GM19438 (cell line): ENCODE results near the gene NEK7.
"Not testable (repeated sequence)": the region's sequence is repeated elsewhere in the genome, so short reads cannot be mapped to it uniquely, and the experiment has no call there.

Experiments
- ATAC-seq: cut with Tn5 transposase; IDR thresholded peaks from one replicate; pipeline ENCODE4 v1.9.1; 2021; ENCODE audit warnings: low read depth; ENCODE audit not compliant: unreplicated experiment

The NEK7 gene

DNA sequence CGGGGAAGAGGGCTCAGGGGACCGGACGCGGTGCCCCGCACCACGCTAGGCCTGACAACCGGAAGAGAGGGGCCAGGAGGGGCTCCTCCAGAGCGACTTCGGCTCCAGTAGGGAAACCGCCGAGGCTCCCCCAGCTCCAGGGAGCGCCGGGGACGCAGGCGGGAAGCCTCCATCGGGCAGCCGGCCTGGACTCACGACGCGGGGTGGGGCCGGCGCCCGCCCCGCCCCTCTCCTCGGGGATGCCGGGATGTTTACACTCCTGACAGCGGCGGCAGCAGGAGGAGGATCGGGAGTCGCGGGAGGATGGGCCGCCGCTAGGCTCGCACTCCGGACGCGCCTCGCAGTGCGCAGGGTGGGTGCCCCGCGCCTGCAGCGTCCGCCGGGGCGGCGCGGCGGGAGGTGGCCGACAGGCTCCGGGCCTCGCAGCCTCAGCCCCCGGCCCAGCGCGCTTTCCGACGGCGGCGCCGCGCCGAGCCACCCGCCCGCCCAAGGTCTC is at the start of gene NEK7:
NEK7 (plus strand) TSS at position 254 of the 496 bp plus-strand sequence. CDS start 75,583 bp downstream, outside the sequence.
- ATAC-seq: peak; percentile 46

DNA sequence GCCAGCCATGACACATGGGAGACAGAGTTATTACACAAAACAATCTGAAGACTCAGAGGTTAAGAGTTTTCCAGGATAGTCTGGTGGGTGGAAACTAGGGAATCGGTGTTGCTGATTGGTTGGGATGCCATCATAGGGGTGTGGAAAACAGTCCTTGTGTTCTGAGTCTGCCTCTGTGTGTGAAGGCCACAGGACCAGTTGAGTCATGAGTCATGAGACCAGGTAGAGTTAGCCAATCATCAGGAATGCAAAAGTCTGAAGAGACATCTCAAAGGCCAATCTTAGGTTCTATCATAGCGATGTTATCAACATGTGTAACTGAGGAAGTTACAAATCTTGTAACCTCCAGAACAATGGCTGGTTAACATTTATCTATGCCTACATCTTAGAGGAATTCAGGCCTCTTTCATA is 49.7 kb upstream of the NEK7 start:
- ATAC-seq: no peak

DNA sequence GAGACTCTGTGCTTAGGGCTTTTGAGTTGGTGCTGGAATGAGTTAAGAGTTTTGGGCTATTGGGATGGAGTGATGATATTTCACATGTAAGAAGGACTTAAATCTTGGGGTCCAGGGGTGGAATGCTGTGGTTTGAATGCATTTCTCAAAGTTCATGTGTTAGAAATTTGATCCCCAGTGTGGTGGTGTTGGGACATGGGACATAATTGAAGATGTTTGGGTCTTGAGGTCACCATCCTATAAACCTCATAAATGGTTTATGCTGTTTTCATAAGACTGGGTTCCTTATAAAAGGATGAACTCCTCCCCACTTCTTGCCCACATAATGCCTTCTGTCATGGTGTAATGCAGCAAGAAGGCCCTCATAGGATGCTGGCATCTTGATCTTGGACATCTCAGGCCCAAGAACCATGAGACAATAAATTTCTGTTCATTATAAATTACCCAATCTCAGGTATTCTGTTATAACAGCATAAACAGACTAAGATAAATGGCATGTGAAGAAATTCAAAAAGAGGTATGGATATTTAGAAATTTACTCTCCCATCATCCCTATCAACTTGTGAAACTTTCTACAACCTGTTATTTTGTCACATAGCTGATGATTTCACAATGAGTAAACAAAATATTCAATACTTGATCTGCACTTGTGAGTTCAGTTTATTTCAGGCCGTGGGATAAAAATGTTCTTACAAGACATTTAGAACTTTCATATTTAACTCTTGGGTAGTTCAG is 48.0 kb upstream of the NEK7 start:
- ATAC-seq: no peak

DNA sequence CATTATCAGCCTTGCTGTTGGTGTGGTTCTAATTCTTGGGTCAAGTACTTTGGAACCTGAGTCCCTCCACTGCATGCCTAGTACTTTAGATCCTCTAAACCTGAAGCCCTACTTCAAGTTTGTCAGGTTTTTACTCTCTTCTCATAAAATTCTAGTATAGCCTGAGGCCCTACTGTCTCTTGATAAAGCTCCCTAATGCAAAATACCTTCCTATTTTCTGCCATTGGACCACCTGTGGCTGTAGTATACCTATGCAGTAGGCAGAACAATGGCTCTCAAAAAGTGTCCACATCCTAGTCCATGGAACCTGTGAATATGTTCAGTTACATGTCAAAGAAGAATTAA is 47.5 kb upstream of the NEK7 start:
- ATAC-seq: no peak

DNA sequence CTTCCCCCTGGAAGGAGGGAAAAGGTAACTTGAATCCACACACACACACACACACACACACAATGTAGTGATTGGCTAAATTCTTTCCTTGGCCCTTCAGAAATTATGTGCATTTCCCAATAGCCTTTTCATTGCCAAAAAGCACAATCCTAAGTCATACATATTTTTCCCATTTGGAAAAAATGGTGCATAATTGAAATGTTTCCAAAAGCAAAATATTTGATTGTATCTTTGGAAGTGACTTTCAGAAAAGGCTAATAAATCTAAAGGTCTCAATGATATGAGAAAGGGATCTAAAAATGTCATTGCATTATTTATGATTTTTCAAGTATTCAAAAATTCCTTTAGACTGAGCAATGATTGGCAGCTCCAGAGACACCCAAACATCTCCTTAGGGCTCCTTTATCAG is 43.5 kb upstream of the NEK7 start:
- ATAC-seq: no peak

DNA sequence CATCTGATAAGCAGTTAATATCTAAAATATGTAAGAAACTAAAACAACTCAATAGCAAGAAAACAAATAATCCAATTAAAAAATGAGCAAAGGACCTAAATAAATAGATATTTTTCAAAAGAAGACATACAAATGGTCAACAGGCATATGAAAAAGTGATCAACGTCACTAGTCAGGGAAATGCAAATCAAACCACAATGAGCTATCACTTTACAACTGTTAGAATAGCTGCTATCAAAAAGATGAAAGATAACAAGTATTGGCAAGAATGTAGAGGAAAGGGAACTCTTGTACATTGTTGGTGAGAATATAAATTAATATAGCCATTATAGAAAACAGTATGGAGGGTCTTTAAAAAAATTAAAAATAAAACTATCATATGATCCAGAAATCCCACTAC is 40.7 kb upstream of the NEK7 start:
- no peak for ATAC-seq

DNA sequence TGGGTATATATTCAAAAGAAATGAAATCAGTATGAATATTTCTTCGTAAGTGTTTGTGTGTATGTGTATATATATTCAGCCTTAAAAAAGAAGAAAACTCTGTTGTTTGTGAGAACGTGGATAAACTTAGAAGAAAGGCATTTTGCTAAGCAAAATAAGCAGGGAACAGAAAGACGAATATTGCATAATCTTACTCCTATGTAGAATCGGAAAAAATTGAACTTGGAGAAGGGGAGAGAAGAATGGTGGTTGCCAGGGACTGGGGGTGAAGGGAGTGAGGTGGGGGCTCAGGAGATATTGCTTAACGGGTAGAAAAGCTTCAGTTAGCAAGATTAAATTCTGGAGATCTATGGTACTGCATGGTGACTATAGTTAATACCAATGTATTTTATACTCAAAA is 40.3 kb upstream of the NEK7 start:
- no peak for ATAC-seq

DNA sequence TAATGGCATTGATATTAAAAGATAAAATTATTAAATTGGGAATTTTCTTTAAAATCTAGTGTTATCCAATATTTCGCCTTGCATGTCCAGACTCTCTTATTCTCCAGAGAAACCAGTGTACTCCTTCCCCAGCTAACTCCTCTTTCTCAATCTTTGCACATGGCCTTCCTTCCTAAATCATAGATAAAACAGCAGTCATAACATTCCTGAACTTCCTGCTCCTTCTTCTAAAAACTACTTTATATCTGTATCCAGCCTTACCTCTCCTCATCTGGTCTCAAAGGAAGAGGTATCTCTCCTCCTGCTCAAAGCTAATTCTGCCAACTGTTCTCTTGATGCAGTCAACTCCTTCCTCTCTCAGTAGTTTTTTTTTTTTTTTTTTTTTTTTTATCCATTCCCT is 39.5 kb upstream of the NEK7 start:
- ATAC-seq: no peak

DNA sequence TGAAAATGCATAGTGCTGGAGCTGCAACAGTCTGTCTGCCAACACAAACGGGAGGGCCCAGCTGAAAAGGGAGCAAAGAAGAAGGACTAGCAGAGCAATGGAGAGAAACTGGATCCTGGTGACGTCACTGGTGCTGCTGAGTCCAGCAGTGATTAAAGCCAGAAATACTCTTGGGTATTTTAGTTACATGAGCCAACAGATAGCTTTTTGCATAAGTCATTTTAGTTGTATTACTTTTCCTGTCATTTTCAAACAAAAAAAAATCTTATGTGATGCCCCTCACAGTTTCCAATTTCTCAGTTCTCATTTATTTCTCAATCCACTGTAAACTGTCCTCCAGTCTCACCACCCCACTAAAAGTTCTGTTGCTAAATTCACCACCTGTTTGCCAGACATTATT is 38.7 kb upstream of the NEK7 start:
- no peak for ATAC-seq

DNA sequence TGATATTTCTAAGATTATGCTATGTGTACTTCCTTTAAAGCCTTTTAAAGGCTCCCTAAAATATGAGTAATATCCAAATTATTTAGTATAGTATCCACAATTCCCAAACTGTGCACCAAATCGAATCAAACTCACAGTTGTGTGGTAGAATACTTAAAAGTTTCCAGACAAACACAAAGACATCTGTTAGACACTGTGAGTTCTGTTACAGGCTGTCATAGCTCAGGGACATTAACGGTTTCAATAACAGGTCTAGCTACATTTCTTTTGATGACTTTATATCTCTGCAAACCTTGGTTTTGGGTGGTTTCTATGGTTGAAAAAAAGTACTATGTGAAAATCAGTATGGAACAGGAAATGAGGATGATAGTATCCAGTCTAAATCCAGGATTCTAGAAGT is 36.9 kb upstream of the NEK7 start:
- no peak for ATAC-seq

DNA sequence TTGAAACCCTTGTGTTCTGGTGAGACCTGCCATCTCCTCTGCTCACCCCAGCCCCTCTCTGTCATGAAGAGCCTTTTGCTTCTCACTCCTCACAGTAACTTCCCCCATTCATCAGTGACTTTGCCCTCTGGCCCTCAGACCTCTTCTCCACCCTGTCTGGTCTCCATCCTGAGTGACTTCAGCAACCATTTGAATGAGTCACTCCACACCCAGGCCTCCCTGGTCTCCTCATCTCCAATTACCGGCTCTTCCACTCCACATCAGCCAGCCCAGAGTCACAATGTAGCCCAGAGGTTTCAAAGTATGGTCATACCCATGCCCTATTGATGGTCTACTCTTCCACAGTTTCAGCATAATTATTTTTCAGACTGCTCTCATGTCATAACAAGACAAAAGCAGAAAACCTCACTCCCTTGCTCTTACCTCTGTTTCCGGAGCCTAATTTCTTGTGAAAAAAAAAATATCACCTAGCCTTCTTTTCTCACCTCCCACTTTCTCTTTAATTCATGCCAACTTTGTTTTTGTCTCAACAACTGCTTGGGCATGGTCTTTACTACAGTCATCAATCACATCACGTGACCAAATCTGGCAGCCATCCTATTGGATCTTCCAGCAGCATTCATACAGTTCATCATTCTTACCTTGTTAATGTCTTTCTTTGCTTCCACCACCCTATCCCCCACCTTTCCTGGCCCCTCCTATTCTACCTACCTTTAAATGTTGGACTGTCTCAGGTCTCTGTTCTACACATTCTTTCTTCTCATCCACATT is 35.6 kb upstream of the NEK7 start:
- ATAC-seq: no peak

DNA sequence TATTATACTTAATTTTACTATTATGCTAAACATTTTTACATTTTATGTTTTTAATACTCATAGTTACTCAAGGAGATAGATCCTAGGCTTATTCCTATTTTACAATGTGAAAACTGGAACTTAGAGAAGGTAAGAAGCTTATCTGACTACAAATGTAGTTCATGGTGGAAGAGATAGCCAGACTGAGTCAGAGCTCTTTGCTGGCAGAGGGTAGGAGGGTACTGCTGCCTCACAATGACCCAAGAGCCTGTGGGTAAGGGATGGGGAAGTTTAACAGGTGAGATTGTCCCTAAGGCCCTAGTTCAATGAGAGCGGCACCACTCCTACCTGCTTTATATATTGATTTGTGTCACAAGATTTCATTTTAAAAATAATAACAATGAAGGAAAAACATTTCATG is 34.1 kb upstream of the NEK7 start:
- ATAC-seq: no peak

DNA sequence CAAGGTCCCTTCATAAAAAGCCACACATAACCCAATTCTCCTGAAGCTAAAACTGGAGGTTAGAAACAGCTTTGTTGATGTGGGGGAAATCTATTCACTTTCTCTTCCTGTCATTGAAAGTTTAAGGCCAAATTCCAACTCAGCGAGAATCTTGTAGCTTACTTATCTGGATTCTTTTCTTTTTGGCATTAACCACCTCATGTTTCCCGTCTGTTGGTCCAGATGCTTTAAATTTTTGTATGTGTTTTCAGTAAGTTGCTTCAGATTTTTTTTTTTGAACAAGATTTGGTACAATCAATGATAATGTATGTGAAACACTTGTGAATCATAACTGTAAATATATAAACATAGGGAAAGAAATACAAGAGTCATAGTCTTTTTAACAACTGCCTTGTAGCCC is 33.7 kb upstream of the NEK7 start:
- no peak for ATAC-seq

DNA sequence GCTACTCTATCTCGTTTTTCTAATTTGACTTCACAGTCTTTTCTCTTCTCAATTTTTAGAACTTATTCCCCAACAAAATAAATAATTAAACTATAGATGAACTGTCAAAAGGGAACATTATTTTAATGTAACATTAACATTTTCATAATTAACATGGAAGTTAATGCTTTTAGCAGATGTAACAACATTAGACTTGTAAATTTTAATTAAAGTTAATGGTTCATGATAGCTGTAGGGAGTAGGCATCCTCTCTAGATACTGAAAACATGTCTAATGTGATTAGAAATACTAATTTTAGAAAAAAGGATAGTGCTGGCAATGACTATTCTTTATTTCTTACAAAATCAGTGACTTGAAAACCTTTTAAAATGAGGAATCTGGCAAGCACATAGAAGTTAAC is 32.1 kb upstream of the NEK7 start:
- ATAC-seq: no peak

DNA sequence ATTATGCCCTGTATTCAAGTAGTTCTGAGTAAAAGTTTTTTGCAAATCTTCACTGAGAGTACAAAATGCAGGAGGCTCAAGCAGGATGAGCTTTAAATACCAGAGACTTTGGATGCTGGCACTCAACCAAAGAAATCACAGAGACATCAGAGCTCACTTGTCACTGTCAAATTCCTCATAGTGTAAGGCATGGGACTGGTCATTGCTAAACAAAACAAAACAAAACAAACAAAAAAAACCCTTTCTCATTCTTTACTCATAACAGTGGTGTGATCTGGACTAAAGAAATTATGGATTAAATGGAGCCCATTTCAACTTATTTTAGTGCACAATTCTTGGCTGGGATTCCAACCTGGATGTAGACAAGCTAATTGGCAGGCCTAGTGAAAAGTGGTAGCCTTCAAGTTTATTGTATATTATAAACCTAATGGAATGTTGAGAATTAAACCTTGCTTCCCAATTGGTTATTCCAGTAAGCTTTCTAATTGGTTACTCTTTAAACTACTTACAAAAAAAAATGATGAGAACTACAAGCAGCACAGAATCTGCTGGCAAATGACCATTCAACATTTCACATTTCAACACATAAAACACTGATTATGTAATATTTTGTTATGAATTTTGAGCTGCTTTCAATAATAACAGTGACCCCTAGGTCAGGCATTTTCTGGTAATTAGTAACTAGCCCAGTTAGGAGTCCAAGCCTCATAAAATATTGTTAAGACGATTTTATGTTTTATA is 30.6 kb upstream of the NEK7 start:
- no peak for ATAC-seq

DNA sequence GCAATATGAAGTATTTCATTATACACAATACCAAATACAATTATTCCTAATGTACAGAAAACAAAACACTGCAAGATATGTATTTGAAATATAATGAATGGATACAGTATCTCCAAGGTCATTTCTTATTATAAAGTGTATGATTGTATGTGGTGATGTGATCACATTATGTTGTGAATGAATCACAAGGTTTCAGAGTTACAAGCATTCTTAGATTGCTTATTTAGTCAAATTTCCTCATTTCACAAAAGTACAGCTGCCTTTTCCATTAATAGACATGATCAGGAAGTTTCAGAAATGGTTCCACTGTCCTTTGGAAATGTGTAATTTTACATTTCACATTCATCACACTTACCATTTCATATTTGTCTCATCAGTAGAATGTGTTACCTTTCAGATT is 28.3 kb upstream of the NEK7 start:
- no peak for ATAC-seq

DNA sequence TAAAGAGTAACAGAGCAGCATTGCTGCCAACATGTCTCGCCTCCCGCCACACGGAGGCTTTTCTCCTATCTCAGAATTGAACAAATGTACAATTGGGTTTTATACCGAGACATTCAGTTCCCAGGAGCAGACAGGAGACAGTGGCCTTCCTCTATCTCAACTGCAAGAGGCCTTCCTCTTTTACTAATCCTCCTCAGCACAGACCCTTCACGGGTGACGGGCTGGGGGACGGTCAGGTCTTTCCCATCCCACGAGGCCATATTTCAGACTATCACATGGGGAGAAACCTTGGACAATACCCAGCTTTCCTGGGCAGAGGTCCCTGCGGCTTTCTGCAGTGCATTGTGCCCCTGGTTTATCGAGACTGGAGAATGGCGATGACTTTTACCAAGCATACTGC is 26.7 kb upstream of the NEK7 start:
- not testable (repeated sequence) for ATAC-seq

DNA sequence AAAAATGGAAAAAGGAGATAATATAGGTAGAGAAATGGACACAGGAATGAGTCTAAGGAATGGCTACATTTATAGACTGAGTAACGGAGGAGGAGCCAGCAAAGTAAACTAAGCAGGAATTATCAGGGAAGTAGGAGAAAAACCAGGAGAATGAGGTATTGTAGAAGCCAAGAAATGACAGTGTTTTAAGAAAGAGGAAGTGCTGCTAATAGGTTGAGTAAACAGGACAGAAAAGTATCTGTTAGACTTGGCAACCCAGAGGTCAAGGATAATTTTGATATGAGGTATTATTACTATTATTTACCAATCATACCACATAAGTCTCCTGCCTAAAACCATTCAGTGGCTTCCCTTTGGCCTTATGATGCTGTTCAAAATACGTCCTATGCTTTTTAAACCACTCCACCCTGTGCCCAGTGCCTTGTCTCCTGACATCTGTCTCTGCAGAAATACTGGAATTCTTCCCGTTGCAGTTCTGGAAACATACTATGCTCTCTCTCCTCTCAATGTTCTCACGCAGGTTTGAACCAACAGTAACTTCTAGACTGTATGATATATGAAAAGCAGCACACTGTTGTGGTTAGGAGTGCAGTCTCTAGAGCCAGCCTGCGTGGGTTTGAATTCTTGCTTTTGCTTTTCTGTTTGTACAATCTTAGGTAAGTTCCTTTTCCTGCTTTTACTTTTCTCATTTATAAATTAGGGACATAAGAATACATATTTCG is 24.6 kb upstream of the NEK7 start:
- no peak for ATAC-seq

DNA sequence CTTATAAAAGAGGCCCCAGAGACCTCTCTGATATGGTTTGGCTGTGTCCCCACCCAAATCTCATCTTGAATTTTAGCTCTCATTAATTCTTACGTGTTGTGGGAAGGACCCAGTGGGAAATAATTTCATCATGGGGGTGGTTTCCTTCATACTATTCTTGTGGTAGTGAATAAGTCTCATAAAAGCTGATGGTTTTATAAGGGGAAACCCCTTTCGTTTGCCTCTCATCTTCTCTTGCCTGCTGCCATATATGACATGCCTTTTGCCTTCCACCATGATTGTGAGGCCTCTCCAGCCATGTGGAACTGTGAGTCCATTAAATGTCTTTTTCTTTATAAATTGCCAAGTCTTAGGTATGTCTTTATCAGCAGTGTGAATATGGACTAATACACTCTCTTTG is 22.5 kb upstream of the NEK7 start:
- no peak for ATAC-seq

DNA sequence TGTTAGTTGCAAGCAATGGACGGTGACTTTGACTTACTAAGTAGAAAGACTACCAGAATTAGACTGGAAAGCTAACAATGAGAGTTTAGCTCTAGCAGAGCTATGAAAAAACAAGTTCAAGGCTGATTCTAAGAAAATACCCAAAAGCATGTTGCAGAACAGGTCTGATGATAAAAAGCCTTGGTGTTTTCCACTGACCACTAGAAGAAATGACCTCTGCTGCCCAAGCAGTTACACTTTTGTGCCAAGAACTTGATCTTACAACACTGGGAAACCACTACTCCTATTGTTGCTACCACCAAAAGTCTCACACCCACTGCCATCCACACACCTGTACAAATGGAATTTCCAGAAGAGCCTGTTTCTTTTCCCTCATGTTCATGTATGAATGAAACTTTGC is 21.4 kb upstream of the NEK7 start:
- no peak for ATAC-seq
